ENCODE data around the gene TSSK6. TPM values are rescaled to one million over a fixed set of nuclear protein-coding genes. Genes with fewer than 3 reads are reported as not detected.

Gene TSSK6
- total and polyA plus RNA-seq, 8 donors: 0.69 to 2.5 (median 1.5) TPM

GRCh38 chr19:19498255-19498991 lies 16.9 kb downstream of the TSSK6 start:
- H3K9me3 ChIP-seq: no peaks in the 10 kb centered on the region
- no peak overlapping the region for H3K27ac ChIP-seq
- TF ChIP-seq CTCF (IDR thresholded peaks at IDR 0.05): no peak
- peak in 1 of 6 donors; percentile 44 for DNase-seq
- no peaks in the 10 kb centered on the region for H3K27me3 ChIP-seq
- peaks cover 7 to 41% (median 23%) of the 10 kb centered on the region in 3 donors for H3K36me3 ChIP-seq
- intact Hi-C loops (cut with DNase I): no loop called here
- H3K4me3 ChIP-seq: no peak overlapping the region
- WGBS, 2 donors: 92 to 95% methylated on average over 33 of the region's 33 CpGs
- FAIRE-seq: no peak
- H3K4me1 ChIP-seq: no peaks in the 10 kb centered on the region
- ATAC-seq: no peak

GRCh38 chr19:19495614-19496603 lies 19.4 kb downstream of the TSSK6 start:
- no peak overlapping the region for H3K4me3 ChIP-seq
- peaks cover 7 to 24% (median 23%) of the 10 kb centered on the region in 3 donors for H3K36me3 ChIP-seq
- H3K4me1 ChIP-seq: no peaks in the 10 kb centered on the region
- FAIRE-seq (no peak), DNase-seq (peak in 1 of 6 donors; percentile 58), ATAC-seq (no peak)
- no peak overlapping the region for H3K27ac ChIP-seq
- WGBS, 2 donors: 92% methylated on average over 30 of the region's 30 CpGs
- no peaks in the 10 kb centered on the region for H3K27me3 ChIP-seq
- no peaks in the 10 kb centered on the region for H3K9me3 ChIP-seq
- no peak for TF ChIP-seq CTCF (IDR thresholded peaks at IDR 0.05)
- intact Hi-C loops (cut with DNase I): no loop called here

GRCh38 chr19:19493841-19494546 lies 21.4 kb downstream of the TSSK6 start:
- 87% methylated on average over 14 to 15 of the region's 15 CpGs for WGBS, 2 donors
- Histone ChIP-seq H3K27me3 (no peaks in the 10 kb centered on the region), H3K9me3 (no peaks in the 10 kb centered on the region), H3K4me3 (no peak overlapping the region), H3K4me1 (peaks cover under 1 to 12% (median 11%) of the 10 kb centered on the region in 3 donors), H3K36me3 (peaks cover 7 to 23% (median 18%) of the 10 kb centered on the region in 3 donors), H3K27ac (no peak overlapping the region)
- peak in 1 of 6 donors; percentile 52 for DNase-seq
- ATAC-seq: no peak
- FAIRE-seq: no peak
- intact Hi-C loops (cut with DNase I): loop anchor here in 1 of 3 donors (5.0 kb wide), 1 partner anchor 137 kb away; no protein-coding TSS in a partner anchor
- no peak for TF ChIP-seq CTCF (IDR thresholded peaks at IDR 0.05)

- ATAC-seq (no peak), FAIRE-seq (no peak), DNase-seq (peak in 1 of 6 donors; percentile 67)
- Histone ChIP-seq H3K27ac (no peak overlapping the region), H3K9me3 (no peaks in the 10 kb centered on the region), H3K4me3 (no peak overlapping the region), H3K27me3 (no peaks in the 10 kb centered on the region), H3K36me3 (peaks cover 0 to 22% (median 13%) of the 10 kb centered on the region in 3 donors), H3K4me1 (peaks cover 16 to 30% (median 28%) of the 10 kb centered on the region in 3 donors)
- no peak for TF ChIP-seq CTCF (IDR thresholded peaks at IDR 0.05)
- 86 to 88% methylated on average over 21 of the region's 21 CpGs for WGBS, 2 donors
- intact Hi-C loops (cut with DNase I): loop anchor here in 1 of 3 donors (5.0 kb wide), 1 partner anchor 135 kb away; no protein-coding TSS in a partner anchor
These were observed 23.2 kb downstream of the TSSK6 start for GRCh38 chr19:19492026-19492610.

Measured in pancreas (tissue), 10 donors.